ENCODE measurements around the gene KIF17. TPM values are rescaled to one million over a fixed set of nuclear protein-coding genes. Genes with fewer than 3 reads are reported as not detected.

The KIF17 gene
- total RNA-seq, 8 experiments from 2014 or later: 0.18 to 12.1 (median 6.8) TPM

- H3K4me1 ChIP-seq (replicated peaks in 1 of 2): peaks cover 5 to 7% of the 10 kb centered on the region in 2 donors
- WGBS, 10 experiments: 0 to 4% (median 2%) methylated on average over 2 to 11 of the region's 11 CpGs; no CpG with 5 or more reads in 1 of the 10 experiments
- in situ Hi-C loops (cut with MboI; ENCODE audit: low pct_unique_long_range_greater_than_20kb in 2 of 9, low sequenced_read_pairs in 9 of 9, unreplicated experiment in 9 of 9): loop anchor here in 4 of 9 experiments (10.0 to 25.0 kb wide), 5 partner anchors 97 to 722 kb away; partner anchors contain the start of genes MUL1 (in 1 of the 4) and PLA2G2E (in 1 of the 4)
- H3K27ac ChIP-seq: no peak overlapping the region
- H3K4me3 ChIP-seq: peak overlapping the region; percentile 66 to 94 (median 82)
- ATAC-seq (replicated peaks in 6 of 8): peak in 7 of 8 experiments; percentile 1 to 17 (median 2)
These were observed 83.7 kb downstream of the KIF17 start for GRCh38 chr1:20634065-20634593.

GRCh38 chr1:20633190-20634064 is 84.4 kb downstream of the KIF17 start, which contains the start of gene PINK1:
PINK1 (plus strand) TSS chr1:20633458; CDS start chr1:20633549, 91 bp downstream.
- peak; percentile 75 to 91 (median 87) for ATAC-seq (replicated peaks in 6 of 8)
- Histone ChIP-seq H3K4me3 (peak within 1 kb of the TSS; percentile 66 to 94 (median 82)), H3K4me1 (replicated peaks in 1 of 2) (peaks cover 5 to 7% of the 10 kb centered on the region in 2 donors), H3K27ac (peak within 1 kb of the TSS; percentile 74 to 80)
- WGBS, 10 experiments: 0 to 10% (median 0%) methylated on average over 1 to 35 of the region's 93 CpGs; no CpG with 5 or more reads in 2 of the 10 experiments
- in situ Hi-C loops (cut with MboI; ENCODE audit: low pct_unique_long_range_greater_than_20kb in 2 of 9, low sequenced_read_pairs in 9 of 9, unreplicated experiment in 9 of 9): loop anchor here in 4 of 9 experiments (10.0 to 25.0 kb wide), 5 partner anchors 96 to 721 kb away; partner anchors contain the start of genes MUL1 (in 1 of the 4) and PLA2G2E (in 1 of the 4)

GRCh38 chr1:20632386-20632785 is 85.4 kb downstream of the KIF17 start:
- no peak for ATAC-seq (replicated peaks in 6 of 8)

GRCh38 chr1:20630729-20631128 is 87.1 kb downstream of the KIF17 start:
- ATAC-seq (replicated peaks in 6 of 8): no peak
- no peak overlapping the region for H3K4me3 ChIP-seq
- H3K4me1 ChIP-seq (replicated peaks in 1 of 2): peaks cover 5 to 7% of the 10 kb centered on the region in 2 donors
- H3K27ac ChIP-seq: no peak overlapping the region
- in situ Hi-C loops (cut with MboI; ENCODE audit: low pct_unique_long_range_greater_than_20kb in 2 of 9, low sequenced_read_pairs in 9 of 9, unreplicated experiment in 9 of 9): loop anchor here in 4 of 9 experiments (10.0 to 25.0 kb wide), 5 partner anchors 93 to 718 kb away; partner anchors contain the start of genes MUL1 (in 1 of the 4) and PLA2G2E (in 1 of the 4)
- 20 to 83% (median 68%) methylated on average over 1 to 4 of the region's 4 CpGs for WGBS, 10 experiments

More at GRCh38 chr1:20632386-20632785, 85.4 kb downstream of the KIF17 start:
- in situ Hi-C loops (cut with MboI; ENCODE audit: low pct_unique_long_range_greater_than_20kb in 2 of 9, low sequenced_read_pairs in 9 of 9, unreplicated experiment in 9 of 9): loop anchor here in 4 of 9 experiments (10.0 to 25.0 kb wide), 5 partner anchors 95 to 720 kb away; partner anchors contain the start of genes MUL1 (in 1 of the 4) and PLA2G2E (in 1 of the 4)
- peaks cover 5 to 7% of the 10 kb centered on the region in 2 donors for H3K4me1 ChIP-seq (replicated peaks in 1 of 2)
- no peak overlapping the region for H3K27ac ChIP-seq
- 72 to 100% (median 85%) methylated on average over 1 to 3 of the region's 3 CpGs; no CpG with 5 or more reads in 4 of the 10 experiments for WGBS, 10 experiments
- no peak overlapping the region for H3K4me3 ChIP-seq

GRCh38 chr1:20626524-20626923 is 91.3 kb downstream of the KIF17 start:
- in situ Hi-C loops (cut with MboI; ENCODE audit: low pct_unique_long_range_greater_than_20kb in 2 of 9, low sequenced_read_pairs in 9 of 9, unreplicated experiment in 9 of 9): loop anchor here in 2 of 9 experiments (25.0 kb wide), 4 partner anchors 89 to 714 kb away; partner anchors contain the start of genes MUL1 (in 1 of the 2) and PLA2G2E (in 1 of the 2)
- WGBS, 10 experiments: 0 to 100% (median 67%) methylated on average over 1 of the region's 1 CpG; no CpG with 5 or more reads in 1 of the 10 experiments

GRCh38 chr1:20626098-20626427 is 91.7 kb downstream of the KIF17 start:
- ATAC-seq (replicated peaks in 6 of 8): no peak
- Histone ChIP-seq H3K27ac (no peak overlapping the region), H3K4me3 (no peak overlapping the region), H3K4me1 (replicated peaks in 1 of 2) (no peaks in the 10 kb centered on the region)
- in situ Hi-C loops (cut with MboI; ENCODE audit: low pct_unique_long_range_greater_than_20kb in 2 of 9, low sequenced_read_pairs in 9 of 9, unreplicated experiment in 9 of 9): loop anchor here in 2 of 9 experiments (25.0 kb wide), 4 partner anchors 89 to 714 kb away; partner anchors contain the start of genes MUL1 (in 1 of the 2) and PLA2G2E (in 1 of the 2)
- 13 to 88% (median 50%) methylated on average over 1 of the region's 1 CpG; no CpG with 5 or more reads in 7 of the 10 experiments for WGBS, 10 experiments

More at GRCh38 chr1:20626524-20626923, 91.3 kb downstream of the KIF17 start:
- H3K4me1 ChIP-seq (replicated peaks in 1 of 2): no peaks in the 10 kb centered on the region
- H3K4me3 ChIP-seq: no peak overlapping the region
- H3K27ac ChIP-seq: no peak overlapping the region
- ATAC-seq (replicated peaks in 6 of 8): peak in 2 of 8 experiments; percentile 61 to 64

GRCh38 chr1:20625176-20626097 is 92.4 kb downstream of the KIF17 start:
- no peak overlapping the region for H3K27ac ChIP-seq
- 13 to 83% (median 50%) methylated on average over 1 to 3 of the region's 3 CpGs; no CpG with 5 or more reads in 1 of the 10 experiments for WGBS, 10 experiments
- H3K4me1 ChIP-seq (replicated peaks in 1 of 2): no peaks in the 10 kb centered on the region
- in situ Hi-C loops (cut with MboI; ENCODE audit: low pct_unique_long_range_greater_than_20kb in 2 of 9, low sequenced_read_pairs in 9 of 9, unreplicated experiment in 9 of 9): loop anchor here in 2 of 9 experiments (25.0 kb wide), 4 partner anchors 88 to 713 kb away; partner anchors contain the start of genes MUL1 (in 1 of the 2) and PLA2G2E (in 1 of the 2)
- no peak overlapping the region for H3K4me3 ChIP-seq
- no peak for ATAC-seq (replicated peaks in 6 of 8)

- no peak for ATAC-seq (replicated peaks in 6 of 8)
- no peaks in the 10 kb centered on the region for H3K4me1 ChIP-seq (replicated peaks in 1 of 2)
- in situ Hi-C loops (cut with MboI; ENCODE audit: low pct_unique_long_range_greater_than_20kb in 2 of 9, low sequenced_read_pairs in 9 of 9, unreplicated experiment in 9 of 9): loop anchor here in 2 of 9 experiments (25.0 kb wide), 4 partner anchors 87 to 712 kb away; partner anchors contain the start of genes MUL1 (in 1 of the 2) and PLA2G2E (in 1 of the 2)
- H3K27ac ChIP-seq: no peak overlapping the region
- WGBS, 10 experiments: 57 to 100% (median 82%) methylated on average over 1 of the region's 1 CpG; no CpG with 5 or more reads in 5 of the 10 experiments
- H3K4me3 ChIP-seq: no peak overlapping the region
These were observed 93.1 kb downstream of the KIF17 start for GRCh38 chr1:20624709-20625108.

GRCh38 chr1:20621012-20621411 is 96.8 kb downstream of the KIF17 start:
- Histone ChIP-seq H3K4me1 (replicated peaks in 1 of 2) (no peaks in the 10 kb centered on the region), H3K4me3 (no peak overlapping the region), H3K27ac (no peak overlapping the region)
- in situ Hi-C loops (cut with MboI; ENCODE audit: low pct_unique_long_range_greater_than_20kb in 2 of 9, low sequenced_read_pairs in 9 of 9, unreplicated experiment in 9 of 9): no loop called here
- ATAC-seq (replicated peaks in 6 of 8): no peak
- WGBS, 10 experiments: 78 to 100% (median 92%) methylated on average over 1 to 6 of the region's 6 CpGs; no CpG with 5 or more reads in 1 of the 10 experiments

- in situ Hi-C loops (cut with MboI; ENCODE audit: low pct_unique_long_range_greater_than_20kb in 2 of 9, low sequenced_read_pairs in 9 of 9, unreplicated experiment in 9 of 9): no loop called here
- Histone ChIP-seq H3K4me3 (no peak overlapping the region), H3K27ac (no peak overlapping the region), H3K4me1 (replicated peaks in 1 of 2) (no peaks in the 10 kb centered on the region)
- ATAC-seq (replicated peaks in 6 of 8): peak in 2 of 8 experiments; percentile 18 to 56
- 50 to 86% (median 76%) methylated on average over 1 of the region's 1 CpG; no CpG with 5 or more reads in 6 of the 10 experiments for WGBS, 10 experiments
These were observed 97.8 kb downstream of the KIF17 start for GRCh38 chr1:20619999-20620398.

- in situ Hi-C loops (cut with MboI; ENCODE audit: low pct_unique_long_range_greater_than_20kb in 2 of 9, low sequenced_read_pairs in 9 of 9, unreplicated experiment in 9 of 9): no loop called here
- H3K4me3 ChIP-seq: no peak overlapping the region
- ATAC-seq (replicated peaks in 6 of 8): no peak
- WGBS, 10 experiments: 34 to 87% (median 70%) methylated on average over 1 to 4 of the region's 4 CpGs; no CpG with 5 or more reads in 3 of the 10 experiments
- H3K27ac ChIP-seq: no peak overlapping the region
- no peaks in the 10 kb centered on the region for H3K4me1 ChIP-seq (replicated peaks in 1 of 2)
These were observed 99.3 kb downstream of the KIF17 start for GRCh38 chr1:20618550-20618949.
